NCI-H1092 treated with DMSO at 0.1 percent for 48 hours (cell line): ENCODE results near the gene FAM168A.

ENCODE experiments used
- DNase-seq: peaks from one replicate; lab custom pipeline; 2025; lab: John Stamatoyannopoulos, UW

The FAM168A gene

GRCh38 chr11:73428227-73428626 is 169.7 kb downstream of the FAM168A start:
- no peak for DNase-seq

GRCh38 chr11:73426219-73426850 is 171.6 kb downstream of the FAM168A start:
- no peak for DNase-seq

- DNase-seq = no peak
These were observed 172.8 kb downstream of the FAM168A start for GRCh38 chr11:73425108-73425507.

- DNase-seq = no peak
These were observed 174.4 kb downstream of the FAM168A start for GRCh38 chr11:73423506-73423905.

- no peak for DNase-seq
These were observed 175.0 kb downstream of the FAM168A start for GRCh38 chr11:73422886-73423285.

GRCh38 chr11:73420136-73420535 is 177.8 kb downstream of the FAM168A start:
- no peak for DNase-seq

GRCh38 chr11:73416786-73417185 is 181.1 kb downstream of the FAM168A start:
- DNase-seq = no peak

GRCh38 chr11:73415854-73416615 is 181.9 kb downstream of the FAM168A start:
- DNase-seq = no peak

GRCh38 chr11:73414977-73415651 is 182.8 kb downstream of the FAM168A start:
- DNase-seq = no peak

- DNase-seq = no peak
These were observed 184.7 kb downstream of the FAM168A start for GRCh38 chr11:73413256-73413655.

- no peak for DNase-seq
These were observed 185.6 kb downstream of the FAM168A start for GRCh38 chr11:73412308-73412707.

GRCh38 chr11:73411031-73411430 is 186.9 kb downstream of the FAM168A start:
- DNase-seq = no peak

GRCh38 chr11:73410627-73411026 is 187.3 kb downstream of the FAM168A start:
- DNase-seq = no peak

GRCh38 chr11:73409431-73409830 is 188.5 kb downstream of the FAM168A start:
- DNase-seq = no peak

GRCh38 chr11:73406619-73407018 is 191.3 kb downstream of the FAM168A start:
- no peak for DNase-seq

GRCh38 chr11:73406131-73406530 is 191.8 kb downstream of the FAM168A start:
- DNase-seq = no peak

- no peak for DNase-seq
These were observed 192.8 kb downstream of the FAM168A start for GRCh38 chr11:73405146-73405510.

- no peak for DNase-seq
These were observed 193.3 kb downstream of the FAM168A start for GRCh38 chr11:73404506-73405145.

- DNase-seq = peak; percentile 34
These were observed 193.9 kb downstream of the FAM168A start for GRCh38 chr11:73404048-73404447.

- DNase-seq = no peak
These were observed 194.4 kb downstream of the FAM168A start for GRCh38 chr11:73403541-73403940.

GRCh38 chr11:73402834-73403185 is 195.1 kb downstream of the FAM168A start:
- no peak for DNase-seq

GRCh38 chr11:73401924-73402833 is 195.7 kb downstream of the FAM168A start:
- no peak for DNase-seq
